Measurements from ENCODE around the gene CCL5.

Gene CCL5

GRCh38 chr17:35875072-35875799 lies 4.9 kb downstream of the CCL5 start:
- Histone ChIP-seq H3K79me2 (ENCODE audit: insufficient read depth, low read depth) (no peaks in the 10 kb centered on the region), H3K4me2 (no peak overlapping the region), H3K27ac (no peak overlapping the region), H3K36me3 (ENCODE audit: insufficient read depth) (no peaks in the 10 kb centered on the region), H2AFZ (ENCODE audit: low read depth) (no peak overlapping the region), H3K4me3 (IDR thresholded peaks at IDR 0.05; ENCODE audit: insufficient read depth, low read depth, low read length) (no peak overlapping the region), H3K9ac (no peak overlapping the region), H3K4me1 (ENCODE audit: low read depth, poor library complexity, severe bottlenecking) (peaks cover 8% of the 10 kb centered on the region), H3K27me3 (ENCODE audit: insufficient read depth, low read depth) (no peaks in the 10 kb centered on the region), H4K20me1 (ENCODE audit: insufficient read depth) (no peaks in the 10 kb centered on the region)
- TF ChIP-seq CTCF (conservative IDR thresholded peaks at IDR 0.05; ENCODE audit: low read depth, low read length), result no peak

- no peak for TF ChIP-seq CTCF (conservative IDR thresholded peaks at IDR 0.05; ENCODE audit: low read depth, low read length)
- Histone ChIP-seq H3K27me3 (ENCODE audit: insufficient read depth, low read depth) (no peaks in the 10 kb centered on the region), H3K4me3 (IDR thresholded peaks at IDR 0.05; ENCODE audit: insufficient read depth, low read depth, low read length) (no peak overlapping the region), H3K27ac (no peak overlapping the region), H3K9ac (no peak overlapping the region), H3K4me2 (no peak overlapping the region), H3K36me3 (ENCODE audit: insufficient read depth) (no peaks in the 10 kb centered on the region), H3K4me1 (ENCODE audit: low read depth, poor library complexity, severe bottlenecking) (no peaks in the 10 kb centered on the region), H2AFZ (ENCODE audit: low read depth) (no peak overlapping the region), H3K79me2 (ENCODE audit: insufficient read depth, low read depth) (no peaks in the 10 kb centered on the region), H4K20me1 (ENCODE audit: insufficient read depth) (no peaks in the 10 kb centered on the region)
These were observed 7.8 kb downstream of the CCL5 start for GRCh38 chr17:35872196-35872980.

GRCh38 chr17:35870906-35871819 lies 9.0 kb downstream of the CCL5 start:
- Histone ChIP-seq H3K27me3 (ENCODE audit: insufficient read depth, low read depth) (no peaks in the 10 kb centered on the region), H3K9ac (no peak overlapping the region), H3K4me2 (no peak overlapping the region), H3K4me3 (IDR thresholded peaks at IDR 0.05; ENCODE audit: insufficient read depth, low read depth, low read length) (no peak overlapping the region), H3K79me2 (ENCODE audit: insufficient read depth, low read depth) (no peaks in the 10 kb centered on the region), H3K27ac (no peak overlapping the region), H3K36me3 (ENCODE audit: insufficient read depth) (no peaks in the 10 kb centered on the region), H3K4me1 (ENCODE audit: low read depth, poor library complexity, severe bottlenecking) (peaks cover 5% of the 10 kb centered on the region), H4K20me1 (ENCODE audit: insufficient read depth) (no peaks in the 10 kb centered on the region), H2AFZ (ENCODE audit: low read depth) (no peak overlapping the region)
- TF ChIP-seq CTCF (conservative IDR thresholded peaks at IDR 0.05; ENCODE audit: low read depth, low read length), result no peak

DNA sequence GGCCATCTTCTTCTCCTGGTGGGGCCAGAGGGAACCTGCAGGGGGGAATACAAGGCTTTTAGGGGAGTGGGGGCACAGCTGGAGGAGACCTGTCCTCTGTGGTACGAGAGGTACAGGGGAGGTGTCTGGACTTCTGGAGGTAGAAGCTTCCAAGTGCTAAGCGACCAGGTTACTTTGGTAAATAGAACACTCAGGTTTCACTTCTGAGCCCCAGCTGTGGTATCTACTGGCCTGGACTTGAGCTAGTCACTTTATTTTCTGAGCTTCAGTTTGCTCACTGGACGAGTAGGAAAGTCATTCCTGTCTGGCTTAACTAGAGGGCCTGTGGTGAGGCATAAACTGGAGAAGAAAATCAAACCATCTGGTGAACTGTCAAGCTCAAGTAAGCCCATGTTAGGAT lies 11.4 kb downstream of the CCL5 start, which contains the start of gene HEATR9:
Gene HEATR9 (minus strand): TSS at position 155 of the 400 bp plus-strand sequence. CDS start 149 bp downstream, at position 6.
- Histone ChIP-seq H2AFZ (ENCODE audit: low read depth) (no peak within 1 kb of the TSS), H3K4me2 (no peak within 1 kb of the TSS), H4K20me1 (ENCODE audit: insufficient read depth) (no peaks in the 10 kb centered on the region), H3K4me1 (ENCODE audit: low read depth, poor library complexity, severe bottlenecking) (peaks cover 8% of the 10 kb centered on the region), H3K79me2 (ENCODE audit: insufficient read depth, low read depth) (no peaks in the 10 kb centered on the region), H3K4me3 (IDR thresholded peaks at IDR 0.05; ENCODE audit: insufficient read depth, low read depth, low read length) (no peak within 1 kb of the TSS), H3K36me3 (ENCODE audit: insufficient read depth) (no peaks in the 10 kb centered on the region), H3K9ac (no peak within 1 kb of the TSS), H3K27me3 (ENCODE audit: insufficient read depth, low read depth) (no peaks in the 10 kb centered on the region), H3K27ac (no peak within 1 kb of the TSS)
- TF ChIP-seq CTCF (conservative IDR thresholded peaks at IDR 0.05; ENCODE audit: low read depth, low read length), result no peak

Measured in KMS-11 (cell line).